HCT116 (cell line): ENCODE data around the gene EGFLAM. TPM values are rescaled to one million over a fixed set of nuclear protein-coding genes. Genes with fewer than 3 reads are reported as not detected.

Experiments
- ATAC-seq: fragments of 200-7000 bp; cut with Tn5 transposase; 2 replicates; pipeline ENCODE4 v1.9.1; 2020; ENCODE audit warnings: mild to moderate bottlenecking, moderate library complexity
- BruUV-seq: library from RNA; stranded (reverse); fragments of 400-500 nt; replicated peaks from 2 replicates; lab custom pipeline; 2021; lab: Mats Ljungman, UMichigan
- CTCF ChIA-PET: fragments of 300-600 bp; sonication (Branson Sonifier 250); formaldehyde crosslinking; loops from one replicate; lab custom pipeline; 2021; ENCODE audit warnings: antibody characterized with exemption; lab: Charles Lee
- POLR2A ChIA-PET: fragments of 300-600, 350-600 bp; sonication (Branson Sonifier 250); formaldehyde crosslinking; loops from one replicate; lab custom pipeline; 2021; ENCODE audit warnings: antibody characterized with exemption; lab: Charles Lee
- RAD21 ChIA-PET, 2 experiments: fragments of 300-600 bp; sonication (Branson Sonifier 250); formaldehyde crosslinking; loops; one replicate each; lab custom pipeline; 2023; ENCODE audit warnings: low total read pairs in 2 of 2; ENCODE audit not compliant: uncharacterized antibody in 2 of 2, unreplicated experiment in 2 of 2, low non-redundant PET in 1 of 2; lab: Charles Lee
- DNase-seq: peaks from one replicate; pipeline ENCODE4 v3.0.0-alpha.2; 2010; ENCODE audit warnings: low read depth, low spot score
- H2AFZ ChIP-seq: fragments of 200-600 bp; shearing (Covaris generic), sonication (generic); 2 replicates; pipeline ENCODE4 v1.6.1; 2017; ENCODE audit warnings: low read depth, mixed run types, mixed read lengths, antibody characterized with exemption, low read length; ENCODE audit not compliant: poor library complexity, severe bottlenecking
- H3K27ac ChIP-seq: 2 replicates; pipeline ENCODE4 v1.5.1; 2012; ENCODE audit warnings: low read depth, low read length
- H3K27me3 ChIP-seq: fragments of 200-600 bp; sonication (generic); 2 replicates; pipeline ENCODE4 v1.6.1; 2016; ENCODE audit warnings: mixed run types, low read length, mixed read lengths; ENCODE audit not compliant: insufficient read depth
- H3K36me3 ChIP-seq, 2 experiments: fragments of 200-500 bp in 1 of 2; fragments of 200-600 bp in 1 of 2; sonication (Bioruptor generic) in 1 of 2; sonication (generic) in 1 of 2; 2 replicates each; pipeline versions ENCODE4 v1.5.1 to v1.6.1; 2014 to 2016; ENCODE audit warnings: low read length in 2 of 2, inconsistent platforms in 1 of 2, mixed read lengths in 1 of 2, mixed run types in 1 of 2; ENCODE audit not compliant: insufficient read depth in 2 of 2, control insufficient read depth in 1 of 2
- H3K4me1 ChIP-seq, 2 experiments: fragments of 200-600 bp in 1 of 2; sonication (generic) in 1 of 2; 2 replicates each; pipeline versions ENCODE4 v1.5.1 to v1.6.1; 2012 to 2017; ENCODE audit warnings: low read length in 2 of 2, inconsistent platforms in 1 of 2, mild to moderate bottlenecking in 1 of 2, mixed read lengths in 1 of 2, mixed run types in 1 of 2, moderate library complexity in 1 of 2; ENCODE audit not compliant: insufficient read depth in 2 of 2, control insufficient read depth in 1 of 2
- H3K4me2 ChIP-seq: fragments of 200-600 bp; sonication (generic); 2 replicates; pipeline ENCODE4 v1.6.1; 2017; ENCODE audit warnings: mixed run types, low read length, mixed read lengths
- H3K4me3 ChIP-seq, 2 experiments: fragments of 200-600 bp in 1 of 2; sonication (generic) in 1 of 2; replicated peaks in 1 of 2; 2 replicates each; pipeline ENCODE4 v1.5.1; 2011 to 2016; ENCODE audit warnings: low read length in 2 of 2, control low read depth in 1 of 2, low read depth in 1 of 2, mild to moderate bottlenecking in 1 of 2, mixed read lengths in 1 of 2, mixed run types in 1 of 2
- H3K79me2 ChIP-seq: fragments of 200-600 bp; sonication (generic); 2 replicates; pipeline ENCODE4 v1.6.1; 2017; ENCODE audit warnings: mild to moderate bottlenecking, mixed run types, low read length, moderate library complexity, mixed read lengths; ENCODE audit not compliant: insufficient read depth
- H3K9ac ChIP-seq: fragments of 200-600 bp; sonication (generic); 2 replicates; pipeline ENCODE4 v1.6.1; 2016; ENCODE audit warnings: low read length, mixed read lengths
- H3K9me2 ChIP-seq: fragments of 200-600 bp; sonication (generic), shearing (Covaris generic); 2 replicates; pipeline ENCODE4 v1.6.1; 2017; ENCODE audit warnings: mixed run types, mild to moderate bottlenecking, moderate library complexity; ENCODE audit not compliant: insufficient read depth
- H3K9me3 ChIP-seq, 2 experiments: fragments of 200-500 bp in 1 of 2; fragments of 200-600 bp in 1 of 2; sonication (Bioruptor generic) in 1 of 2; sonication (generic) in 1 of 2; 2 replicates each; pipeline ENCODE4 v1.6.1; 2014 to 2017; ENCODE audit warnings: low read length in 2 of 2, mixed read lengths in 2 of 2, inconsistent platforms in 1 of 2, low read depth in 1 of 2, mild to moderate bottlenecking in 1 of 2, mixed run types in 1 of 2, moderate library complexity in 1 of 2; ENCODE audit not compliant: control insufficient read depth in 1 of 2, insufficient read depth in 1 of 2
- H4K20me1 ChIP-seq: fragments of 200-600 bp; sonication (generic), shearing (Covaris generic); 2 replicates; pipeline ENCODE4 v1.6.1; 2017; ENCODE audit warnings: mixed run types, mild to moderate bottlenecking, moderate library complexity; ENCODE audit not compliant: insufficient read depth
- CEBPB ChIP-seq: IDR thresholded peaks from 2 replicates; pipeline ENCODE4 v1.6.1; 2012; ENCODE audit warnings: low read depth
- EZH2 ChIP-seq: fragments of 200-600 bp; sonication (generic); IDR thresholded peaks from 2 replicates; pipeline ENCODE4 v1.6.1; 2017; ENCODE audit warnings: antibody characterized with exemption, mixed run types
- POLR2A ChIP-seq: IDR thresholded peaks from 2 replicates; pipeline ENCODE4 v1.7.0; 2011; ENCODE audit warnings: borderline replicate concordance; ENCODE audit not compliant: insufficient read depth, insufficient read length; ENCODE audit errors: extremely low read depth
- RAD21 ChIP-seq: IDR thresholded peaks from 2 replicates; pipeline ENCODE4 v1.6.1; 2012; ENCODE audit warnings: low read depth, mild to moderate bottlenecking
- SIN3A ChIP-seq: IDR thresholded peaks from 2 replicates; pipeline ENCODE4 v1.6.1; 2012; ENCODE audit warnings: low read depth
- SP1 ChIP-seq: IDR thresholded peaks from 2 replicates; pipeline ENCODE4 v1.6.1; 2012; ENCODE audit warnings: low read depth
- intact Hi-C: fragments of 100-400 bp; cut with micrococcal nuclease; formaldehyde crosslinking; loops from 2 replicates; pipeline ENCODE4 v1.10.0; 2022
- total RNA-seq: library from RNA; stranded (reverse); gene quantifications from one replicate; pipeline ENCODE4 v1.2.1, GENCODE V29; 2021; ENCODE audit not compliant: unreplicated experiment

The EGFLAM gene
- total RNA-seq, 1 experiment from 2014 or later: not detected

DNA sequence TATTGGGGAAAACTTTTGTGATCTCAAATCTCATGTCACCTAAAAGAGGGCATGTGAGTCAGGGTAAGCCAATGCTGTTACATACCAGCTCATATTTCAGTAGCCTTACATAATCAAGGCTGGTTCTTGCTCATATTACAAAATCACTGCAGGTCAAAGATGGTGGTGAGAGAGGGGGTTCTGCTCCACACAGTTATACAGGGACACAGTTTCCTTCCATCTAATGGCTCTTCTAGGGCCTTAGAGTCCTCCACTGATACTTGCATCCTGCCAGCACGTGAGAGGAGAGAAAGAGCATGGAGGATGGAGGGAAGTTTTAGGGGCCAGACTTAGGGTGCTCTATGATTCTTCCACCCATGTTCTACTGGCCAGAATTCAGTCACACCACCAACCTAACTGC lies 168.1 kb downstream of the EGFLAM start:
- Histone ChIP-seq H3K9me3 (no peaks in the 10 kb centered on the region), H3K4me1 (peaks cover 4 to 19% of the 10 kb centered on the region in 2 experiments; a peak in 3 of 4 replicates), H3K27me3 (no peaks in the 10 kb centered on the region), H3K27ac (no peak overlapping the region), H3K4me2 (no peak overlapping the region), H2AFZ (no peak overlapping the region), H4K20me1 (no peaks in the 10 kb centered on the region), H3K79me2 (no peaks in the 10 kb centered on the region), H3K36me3 (no peaks in the 10 kb centered on the region), H3K4me3 (no peak overlapping the region), H3K9me2 (no peaks in the 10 kb centered on the region), H3K9ac (no peak overlapping the region)
- intact Hi-C loops: no loop called here
- no peak for ATAC-seq
- RAD21 ChIA-PET: no interaction called here
- POLR2A ChIA-PET: no interaction called here
- BruUV-seq: no TSS peak
- CTCF ChIA-PET: interaction anchor here (1.8 to 2.5 kb wide), 2 partner anchors 15 to 383 kb away, joined by 6 to 11 read pairs; no protein-coding TSS in a partner anchor
- DNase-seq: no peak
- TF ChIP-seq SP1: no peak
- TF ChIP-seq CEBPB: 0 out of 2 replicates have a peak, but pooled peaks have one; percentile 30
- no peak for TF ChIP-seq EZH2
- no peak for TF ChIP-seq SIN3A

DNA sequence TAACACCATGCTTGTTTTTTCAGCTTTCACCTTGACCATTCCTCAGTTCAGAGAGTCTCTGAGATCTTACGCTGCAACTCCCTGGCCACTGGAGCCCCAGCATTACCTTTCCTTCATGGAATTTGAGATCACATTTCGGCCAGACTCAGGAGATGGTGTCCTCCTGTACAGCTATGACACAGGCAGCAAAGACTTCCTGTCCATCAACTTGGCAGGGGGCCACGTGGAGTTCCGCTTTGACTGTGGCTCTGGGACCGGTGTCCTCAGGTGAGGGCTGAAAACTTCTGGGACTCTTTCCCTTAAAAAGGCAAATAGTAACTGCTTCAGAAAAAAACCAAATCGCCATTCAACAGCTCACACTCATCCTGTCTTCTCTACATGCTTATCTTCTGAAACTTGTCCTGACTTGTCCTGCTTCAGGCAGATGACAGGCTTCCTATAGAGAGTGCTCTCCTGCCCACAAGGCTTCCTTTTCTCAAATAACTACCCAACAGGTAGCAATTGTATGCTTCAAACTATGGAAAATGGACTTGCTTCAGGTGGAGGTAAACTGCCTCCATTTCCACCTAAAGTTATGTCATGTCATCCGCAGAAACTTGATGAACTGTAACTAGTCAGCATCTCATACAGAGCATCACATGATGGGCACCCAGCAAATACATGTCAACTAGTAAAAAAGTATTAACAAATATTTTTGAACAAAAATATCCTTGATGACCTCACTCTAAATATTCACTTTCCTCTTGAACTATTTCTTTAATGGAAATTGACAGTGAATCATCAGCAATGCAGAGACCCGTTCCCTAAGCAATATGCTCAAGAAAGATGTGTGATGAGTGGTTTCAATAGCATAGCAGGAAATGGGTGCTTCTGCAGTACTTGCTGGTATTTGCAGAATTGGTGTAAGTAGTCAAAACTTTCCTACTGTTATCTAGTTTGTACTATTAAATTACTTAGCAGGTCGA lies 168.9 kb downstream of the EGFLAM start:
- H3K36me3 ChIP-seq: no peaks in the 10 kb centered on the region
- no peaks in the 10 kb centered on the region for H4K20me1 ChIP-seq
- H3K27ac ChIP-seq: no peak overlapping the region
- CTCF ChIA-PET: interaction anchor here (1.8 to 2.5 kb wide), 2 partner anchors 14 to 383 kb away, joined by 6 to 11 read pairs; no protein-coding TSS in a partner anchor
- BruUV-seq: no TSS peak
- RAD21 ChIA-PET: no interaction called here
- H3K9ac ChIP-seq: no peak overlapping the region
- peaks cover 4 to 19% of the 10 kb centered on the region in 2 experiments; a peak in 3 of 4 replicates for H3K4me1 ChIP-seq
- TF ChIP-seq RAD21 (no peak), POLR2A (no peak)
- no peak overlapping the region for H2AFZ ChIP-seq
- no peaks in the 10 kb centered on the region for H3K27me3 ChIP-seq
- no peak for ATAC-seq
- no peak overlapping the region for H3K4me2 ChIP-seq
- H3K9me3 ChIP-seq: no peaks in the 10 kb centered on the region
- no peaks in the 10 kb centered on the region for H3K79me2 ChIP-seq
- intact Hi-C loops: no loop called here
- POLR2A ChIA-PET: no interaction called here
- DNase-seq: no peak
- H3K4me3 ChIP-seq: no peak overlapping the region
- no peaks in the 10 kb centered on the region for H3K9me2 ChIP-seq
